Osteoblast (primary cell): ENCODE results near the gene GGCX. TPM values are rescaled to one million over a fixed set of nuclear protein-coding genes. Genes with fewer than 3 reads are reported as not detected.

Source experiments
- DNase-seq: peaks from one replicate; pipeline ENCODE4 v3.0.0; 2011; ENCODE audit warnings: low spot score, mixed read lengths; ENCODE audit not compliant: insufficient read length; ENCODE audit errors: missing footprints
- H2AFZ ChIP-seq: 2 replicates; pipeline ENCODE4 v1.6.0; 2011; ENCODE audit warnings: mild to moderate bottlenecking, low read length
- H3K27ac ChIP-seq: 2 replicates; pipeline ENCODE4 v1.5.1; 2011; ENCODE audit warnings: mild to moderate bottlenecking, low read depth, low read length, moderate library complexity
- H3K27me3 ChIP-seq: 2 replicates; pipeline ENCODE4 v1.6.0; 2012; ENCODE audit warnings: mild to moderate bottlenecking, control low read depth, inconsistent platforms, low read length, moderate library complexity; ENCODE audit not compliant: insufficient read depth
- H3K36me3 ChIP-seq: 2 replicates; pipeline ENCODE4 v1.5.1; 2011; ENCODE audit warnings: mild to moderate bottlenecking, low read length, control low read depth, moderate library complexity; ENCODE audit not compliant: insufficient read depth
- H3K4me1 ChIP-seq: 2 replicates; pipeline ENCODE4 v1.5.1; 2011; ENCODE audit warnings: mild to moderate bottlenecking, low read length, control low read depth, moderate library complexity; ENCODE audit not compliant: insufficient read depth
- H3K4me2 ChIP-seq: 2 replicates; pipeline ENCODE4 v1.6.0; 2011; ENCODE audit warnings: mild to moderate bottlenecking, low read length; ENCODE audit not compliant: insufficient read depth
- H3K4me3 ChIP-seq: fragments of 200-600 bp; sonication (generic); 3 replicates; pipeline ENCODE4 v1.5.1; 2012; ENCODE audit warnings: mild to moderate bottlenecking, low read length, inconsistent platforms; ENCODE audit not compliant: insufficient read depth
- H3K79me2 ChIP-seq: 2 replicates; pipeline ENCODE4 v1.6.0; 2012; ENCODE audit warnings: mild to moderate bottlenecking, low read length, control low read depth, inconsistent platforms; ENCODE audit not compliant: insufficient read depth
- H3K9me3 ChIP-seq: 2 replicates; pipeline ENCODE4 v1.5.1; 2011; ENCODE audit warnings: low read depth, low read length, control low read depth
- H4K20me1 ChIP-seq: 2 replicates; pipeline ENCODE4 v1.6.0; 2012; ENCODE audit warnings: mild to moderate bottlenecking, low read length, control low read depth; ENCODE audit not compliant: insufficient read depth
- CTCF ChIP-seq: IDR thresholded peaks from 2 replicates; pipeline ENCODE4 v1.5.1; 2011; ENCODE audit warnings: mild to moderate bottlenecking, low read depth, low read length, moderate library complexity; ENCODE audit errors: extremely low read depth
- total RNA-seq: library from RNA; depleted of rRNA; stranded (reverse); fragments of >200 nt; gene quantifications from 2 replicates; pipeline ENCODE4 v1.2.3, GENCODE V29; 2012

Gene GGCX
- total RNA-seq, 1 donor, result 40.9 TPM

- H3K27me3 ChIP-seq, result no peaks in the 10 kb centered on the region
- peak overlapping the region; percentile 67 for H3K4me3 ChIP-seq
- H4K20me1 ChIP-seq, result peaks cover 4% of the 10 kb centered on the region
- H2AFZ ChIP-seq, result no peak overlapping the region
- H3K27ac ChIP-seq, result peak overlapping the region; percentile 13
- TF ChIP-seq CTCF, result no peak
- peaks cover 37% of the 10 kb centered on the region for H3K4me1 ChIP-seq
- no peaks in the 10 kb centered on the region for H3K9me3 ChIP-seq
- peak overlapping the region; percentile 78 for H3K4me2 ChIP-seq
- peaks cover 17% of the 10 kb centered on the region for H3K79me2 ChIP-seq
- H3K36me3 ChIP-seq, result no peaks in the 10 kb centered on the region
- DNase-seq, result peak; percentile 96
These were observed 24.4 kb upstream of the GGCX start for GRCh38 chr2:85585781-85586105.

- DNase-seq, result peak; percentile 91
- TF ChIP-seq CTCF, result no peak
- Histone ChIP-seq H4K20me1 (peaks cover 4% of the 10 kb centered on the region), H3K4me3 (peak overlapping the region; percentile 67), H3K27me3 (peaks cover 1% of the 10 kb centered on the region), H3K36me3 (no peaks in the 10 kb centered on the region), H3K4me2 (peak overlapping the region; percentile 78), H3K27ac (peak overlapping the region; percentile 13), H3K79me2 (peaks cover 17% of the 10 kb centered on the region), H3K9me3 (no peaks in the 10 kb centered on the region), H2AFZ (peak overlapping the region; percentile 49), H3K4me1 (peaks cover 32% of the 10 kb centered on the region)
These were observed 23.8 kb upstream of the GGCX start for GRCh38 chr2:85584857-85585780.

GRCh38 chr2:85584354-85584856 lies 23.1 kb upstream of the GGCX start, which contains the start of gene VAMP5:
Gene VAMP5, plus strand, starts transcription at chr2:85584431. Its CDS starts 60 bp downstream, at chr2:85584491.
- Histone ChIP-seq H3K27me3 (peaks cover 3% of the 10 kb centered on the region), H3K9me3 (no peaks in the 10 kb centered on the region), H3K36me3 (no peaks in the 10 kb centered on the region), H2AFZ (peak within 1 kb of the TSS; percentile 78), H3K79me2 (peaks cover 17% of the 10 kb centered on the region), H3K4me2 (peak within 1 kb of the TSS; percentile 78), H3K27ac (peak within 1 kb of the TSS; percentile 13), H3K4me1 (peaks cover 25% of the 10 kb centered on the region), H4K20me1 (no peaks in the 10 kb centered on the region), H3K4me3 (peak within 1 kb of the TSS; percentile 67)
- TF ChIP-seq CTCF, result no peak
- peak; percentile 90 for DNase-seq

GRCh38 chr2:85583667-85584353 lies 22.5 kb upstream of the GGCX start:
- H3K27me3 ChIP-seq, result peaks cover 3% of the 10 kb centered on the region
- peaks cover 15% of the 10 kb centered on the region for H3K79me2 ChIP-seq
- H3K36me3 ChIP-seq, result no peaks in the 10 kb centered on the region
- H3K4me3 ChIP-seq, result peak overlapping the region; percentile 67
- H3K27ac ChIP-seq, result no peak overlapping the region
- DNase-seq, result peak; percentile 85
- no peak for TF ChIP-seq CTCF
- H2AFZ ChIP-seq, result peak overlapping the region; percentile 78
- H3K4me1 ChIP-seq, result peaks cover 20% of the 10 kb centered on the region
- H3K4me2 ChIP-seq, result peak overlapping the region; percentile 78
- no peaks in the 10 kb centered on the region for H4K20me1 ChIP-seq
- H3K9me3 ChIP-seq, result no peaks in the 10 kb centered on the region
